ENCODE data around the gene CAMK4.

Gene CAMK4

GRCh38 chr5:111367115-111367514 is 142.9 kb downstream of the CAMK4 start:
- Histone ChIP-seq H3K27me3 (ENCODE audit: control insufficient read depth, insufficient read depth, low read length) (no peaks in the 10 kb centered on the region), H3K27ac (ENCODE audit: low read length) (no peak overlapping the region), H3K4me3 (ENCODE audit: low read length) (no peak overlapping the region), H3K4me1 (ENCODE audit: control insufficient read depth, insufficient read depth, low read length) (no peaks in the 10 kb centered on the region), H3K36me3 (ENCODE audit: control insufficient read depth, insufficient read depth, low read length) (no peaks in the 10 kb centered on the region), H3K9me3 (ENCODE audit: control insufficient read depth, insufficient read depth, low read length) (no peaks in the 10 kb centered on the region)
- WGBS (ENCODE audit: insufficient coverage, insufficient read length), result no CpG with 5 or more reads among the region's 3 CpGs
- DNase-seq (ENCODE audit: low read depth, low spot score), result no peak

GRCh38 chr5:111372799-111373198 is 148.6 kb downstream of the CAMK4 start:
- Histone ChIP-seq H3K4me1 (ENCODE audit: control insufficient read depth, insufficient read depth, low read length) (no peaks in the 10 kb centered on the region), H3K4me3 (ENCODE audit: low read length) (no peak overlapping the region), H3K9me3 (ENCODE audit: control insufficient read depth, insufficient read depth, low read length) (no peaks in the 10 kb centered on the region), H3K36me3 (ENCODE audit: control insufficient read depth, insufficient read depth, low read length) (no peaks in the 10 kb centered on the region), H3K27me3 (ENCODE audit: control insufficient read depth, insufficient read depth, low read length) (no peaks in the 10 kb centered on the region), H3K27ac (ENCODE audit: low read length) (no peak overlapping the region)
- no CpG with 5 or more reads among the region's 1 CpG for WGBS (ENCODE audit: insufficient coverage, insufficient read length)
- DNase-seq (ENCODE audit: low read depth, low spot score), result no peak

- no CpG with 5 or more reads among the region's 4 CpGs for WGBS (ENCODE audit: insufficient coverage, insufficient read length)
These were observed 150.2 kb downstream of the CAMK4 start for GRCh38 chr5:111374380-111374779.

GRCh38 chr5:111375645-111376044 is 151.5 kb downstream of the CAMK4 start:
- no peak overlapping the region for H3K4me3 ChIP-seq (ENCODE audit: low read length)
- no peaks in the 10 kb centered on the region for H3K27me3 ChIP-seq (ENCODE audit: control insufficient read depth, insufficient read depth, low read length)
- no peaks in the 10 kb centered on the region for H3K4me1 ChIP-seq (ENCODE audit: control insufficient read depth, insufficient read depth, low read length)
- no peak overlapping the region for H3K27ac ChIP-seq (ENCODE audit: low read length)
- no peaks in the 10 kb centered on the region for H3K36me3 ChIP-seq (ENCODE audit: control insufficient read depth, insufficient read depth, low read length)
- WGBS (ENCODE audit: insufficient coverage, insufficient read length), result no CpG with 5 or more reads among the region's 2 CpGs
- no peak for DNase-seq (ENCODE audit: low read depth, low spot score)
- H3K9me3 ChIP-seq (ENCODE audit: control insufficient read depth, insufficient read depth, low read length), result no peaks in the 10 kb centered on the region

More at GRCh38 chr5:111374380-111374779, 150.2 kb downstream of the CAMK4 start:
- H3K36me3 ChIP-seq (ENCODE audit: control insufficient read depth, insufficient read depth, low read length), result no peaks in the 10 kb centered on the region
- H3K4me3 ChIP-seq (ENCODE audit: low read length), result no peak overlapping the region
- no peaks in the 10 kb centered on the region for H3K4me1 ChIP-seq (ENCODE audit: control insufficient read depth, insufficient read depth, low read length)
- DNase-seq (ENCODE audit: low read depth, low spot score), result no peak
- no peaks in the 10 kb centered on the region for H3K9me3 ChIP-seq (ENCODE audit: control insufficient read depth, insufficient read depth, low read length)
- no peak overlapping the region for H3K27ac ChIP-seq (ENCODE audit: low read length)
- H3K27me3 ChIP-seq (ENCODE audit: control insufficient read depth, insufficient read depth, low read length), result no peaks in the 10 kb centered on the region

- H3K27me3 ChIP-seq (ENCODE audit: control insufficient read depth, insufficient read depth, low read length), result no peaks in the 10 kb centered on the region
- no peak overlapping the region for H3K4me3 ChIP-seq (ENCODE audit: low read length)
- H3K36me3 ChIP-seq (ENCODE audit: control insufficient read depth, insufficient read depth, low read length), result no peaks in the 10 kb centered on the region
- no peaks in the 10 kb centered on the region for H3K4me1 ChIP-seq (ENCODE audit: control insufficient read depth, insufficient read depth, low read length)
- no peak for DNase-seq (ENCODE audit: low read depth, low spot score)
- H3K27ac ChIP-seq (ENCODE audit: low read length), result no peak overlapping the region
- H3K9me3 ChIP-seq (ENCODE audit: control insufficient read depth, insufficient read depth, low read length), result no peaks in the 10 kb centered on the region
These were observed 153.1 kb downstream of the CAMK4 start for GRCh38 chr5:111377306-111377705.

GRCh38 chr5:111379391-111379816 is 155.2 kb downstream of the CAMK4 start:
- H3K27ac ChIP-seq (ENCODE audit: low read length), result no peak overlapping the region
- H3K4me1 ChIP-seq (ENCODE audit: control insufficient read depth, insufficient read depth, low read length), result no peaks in the 10 kb centered on the region
- no peak overlapping the region for H3K4me3 ChIP-seq (ENCODE audit: low read length)
- H3K27me3 ChIP-seq (ENCODE audit: control insufficient read depth, insufficient read depth, low read length), result no peaks in the 10 kb centered on the region
- H3K9me3 ChIP-seq (ENCODE audit: control insufficient read depth, insufficient read depth, low read length), result no peaks in the 10 kb centered on the region
- H3K36me3 ChIP-seq (ENCODE audit: control insufficient read depth, insufficient read depth, low read length), result no peaks in the 10 kb centered on the region
- no peak for DNase-seq (ENCODE audit: low read depth, low spot score)

- Histone ChIP-seq H3K27ac (ENCODE audit: low read length) (no peak overlapping the region), H3K4me3 (ENCODE audit: low read length) (no peak overlapping the region), H3K36me3 (ENCODE audit: control insufficient read depth, insufficient read depth, low read length) (no peaks in the 10 kb centered on the region), H3K9me3 (ENCODE audit: control insufficient read depth, insufficient read depth, low read length) (no peaks in the 10 kb centered on the region), H3K4me1 (ENCODE audit: control insufficient read depth, insufficient read depth, low read length) (no peaks in the 10 kb centered on the region), H3K27me3 (ENCODE audit: control insufficient read depth, insufficient read depth, low read length) (no peaks in the 10 kb centered on the region)
- no peak for DNase-seq (ENCODE audit: low read depth, low spot score)
- no CpG with 5 or more reads among the region's 6 CpGs for WGBS (ENCODE audit: insufficient coverage, insufficient read length)
These were observed 159.2 kb downstream of the CAMK4 start for GRCh38 chr5:111383288-111383970.

- no CpG with 5 or more reads among the region's 3 CpGs for WGBS (ENCODE audit: insufficient coverage, insufficient read length)
- Histone ChIP-seq H3K27ac (ENCODE audit: low read length) (no peak overlapping the region), H3K4me3 (ENCODE audit: low read length) (no peak overlapping the region), H3K27me3 (ENCODE audit: control insufficient read depth, insufficient read depth, low read length) (no peaks in the 10 kb centered on the region), H3K36me3 (ENCODE audit: control insufficient read depth, insufficient read depth, low read length) (no peaks in the 10 kb centered on the region), H3K9me3 (ENCODE audit: control insufficient read depth, insufficient read depth, low read length) (no peaks in the 10 kb centered on the region), H3K4me1 (ENCODE audit: control insufficient read depth, insufficient read depth, low read length) (no peaks in the 10 kb centered on the region)
- no peak for DNase-seq (ENCODE audit: low read depth, low spot score)
These were observed 160.0 kb downstream of the CAMK4 start for GRCh38 chr5:111384220-111384619.

- no peaks in the 10 kb centered on the region for H3K9me3 ChIP-seq (ENCODE audit: control insufficient read depth, insufficient read depth, low read length)
- no peak overlapping the region for H3K27ac ChIP-seq (ENCODE audit: low read length)
- H3K4me1 ChIP-seq (ENCODE audit: control insufficient read depth, insufficient read depth, low read length), result no peaks in the 10 kb centered on the region
- no peak for DNase-seq (ENCODE audit: low read depth, low spot score)
- H3K36me3 ChIP-seq (ENCODE audit: control insufficient read depth, insufficient read depth, low read length), result no peaks in the 10 kb centered on the region
- H3K27me3 ChIP-seq (ENCODE audit: control insufficient read depth, insufficient read depth, low read length), result no peaks in the 10 kb centered on the region
- H3K4me3 ChIP-seq (ENCODE audit: low read length), result no peak overlapping the region
These were observed 160.9 kb downstream of the CAMK4 start for GRCh38 chr5:111385051-111385450.

- Histone ChIP-seq H3K4me1 (ENCODE audit: control insufficient read depth, insufficient read depth, low read length) (no peaks in the 10 kb centered on the region), H3K27ac (ENCODE audit: low read length) (no peak overlapping the region), H3K9me3 (ENCODE audit: control insufficient read depth, insufficient read depth, low read length) (no peaks in the 10 kb centered on the region), H3K36me3 (ENCODE audit: control insufficient read depth, insufficient read depth, low read length) (no peaks in the 10 kb centered on the region), H3K4me3 (ENCODE audit: low read length) (no peak overlapping the region), H3K27me3 (ENCODE audit: control insufficient read depth, insufficient read depth, low read length) (no peaks in the 10 kb centered on the region)
- DNase-seq (ENCODE audit: low read depth, low spot score), result no peak
- no CpG with 5 or more reads among the region's 7 CpGs for WGBS (ENCODE audit: insufficient coverage, insufficient read length)
These were observed 162.0 kb downstream of the CAMK4 start for GRCh38 chr5:111385970-111386831.

GRCh38 chr5:111386832-111387162 is 162.6 kb downstream of the CAMK4 start:
- H3K36me3 ChIP-seq (ENCODE audit: control insufficient read depth, insufficient read depth, low read length), result no peaks in the 10 kb centered on the region
- no peaks in the 10 kb centered on the region for H3K4me1 ChIP-seq (ENCODE audit: control insufficient read depth, insufficient read depth, low read length)
- no CpG with 5 or more reads among the region's 1 CpG for WGBS (ENCODE audit: insufficient coverage, insufficient read length)
- no peak for DNase-seq (ENCODE audit: low read depth, low spot score)
- H3K9me3 ChIP-seq (ENCODE audit: control insufficient read depth, insufficient read depth, low read length), result no peaks in the 10 kb centered on the region
- H3K27me3 ChIP-seq (ENCODE audit: control insufficient read depth, insufficient read depth, low read length), result no peaks in the 10 kb centered on the region
- no peak overlapping the region for H3K4me3 ChIP-seq (ENCODE audit: low read length)
- no peak overlapping the region for H3K27ac ChIP-seq (ENCODE audit: low read length)
